Heart left ventricle (tissue), 13 donors: Measurements from ENCODE around the gene PBX1.

ENCODE experiments used
- POLR2A ChIP-seq, 2 donors: fragments of 450-650 bp; IDR thresholded peaks; one replicate each; pipeline ENCODE4 v1.6.1; 2017; ENCODE audit warnings: antibody characterized with exemption in 2 of 2, mild to moderate bottlenecking in 2 of 2, moderate library complexity in 2 of 2
- TF ChIP-seq, protein P1 (sequence below), 12 donors: fragments of 200-600 bp; sonication (generic) in 4 of 12; IDR thresholded peaks; one replicate each; pipeline versions ENCODE4 v1.5.0 to v1.8.0; 2018 to 2022; ENCODE audit warnings: antibody characterized with exemption in 12 of 12, mild to moderate bottlenecking in 5 of 12
- donor health status: ischemic (EF 13 %, LVEDD 7.1; RV severe dilation, severe dysfunction).
- donor health status: DM: no; HTN: yes; CAD: no.
- donor health status: DM: no; HTN: no; CAD: no.
- donor health status: ischemic (EF 25% LVEDD 6.9; RV normal size, moderate dysfunction).
- donor health status: ischemic (EF 25% LVEDD 5.7; RV mildly dilated, moderate dysfunction).
- donor health status: ischemic (EF 35%, LVEDD 5.7; RV mildly dilated, moderate dysfunction).
- donor health status: nonischemic (EF 11% LVEDD 7.7; RV severe dilation, severe dysfunction).
- donor health status: DM: yes; HTN: yes; CAD: no.
- donor health status: PGD.
- donor health status: ischemic (EF 29% LVEDD 5.4; RV normal size, mild dysfunction).
- donor health status: nonischemic (EF 23%, LVEDD 6.1; RV moderate dilation, normal function).

- TF ChIP-seq, protein P1, sequence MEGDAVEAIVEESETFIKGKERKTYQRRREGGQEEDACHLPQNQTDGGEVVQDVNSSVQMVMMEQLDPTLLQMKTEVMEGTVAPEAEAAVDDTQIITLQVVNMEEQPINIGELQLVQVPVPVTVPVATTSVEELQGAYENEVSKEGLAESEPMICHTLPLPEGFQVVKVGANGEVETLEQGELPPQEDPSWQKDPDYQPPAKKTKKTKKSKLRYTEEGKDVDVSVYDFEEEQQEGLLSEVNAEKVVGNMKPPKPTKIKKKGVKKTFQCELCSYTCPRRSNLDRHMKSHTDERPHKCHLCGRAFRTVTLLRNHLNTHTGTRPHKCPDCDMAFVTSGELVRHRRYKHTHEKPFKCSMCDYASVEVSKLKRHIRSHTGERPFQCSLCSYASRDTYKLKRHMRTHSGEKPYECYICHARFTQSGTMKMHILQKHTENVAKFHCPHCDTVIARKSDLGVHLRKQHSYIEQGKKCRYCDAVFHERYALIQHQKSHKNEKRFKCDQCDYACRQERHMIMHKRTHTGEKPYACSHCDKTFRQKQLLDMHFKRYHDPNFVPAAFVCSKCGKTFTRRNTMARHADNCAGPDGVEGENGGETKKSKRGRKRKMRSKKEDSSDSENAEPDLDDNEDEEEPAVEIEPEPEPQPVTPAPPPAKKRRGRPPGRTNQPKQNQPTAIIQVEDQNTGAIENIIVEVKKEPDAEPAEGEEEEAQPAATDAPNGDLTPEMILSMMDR (IDR thresholded peaks at IDR 0.05), result no peak
- TF ChIP-seq POLR2A (IDR thresholded peaks at IDR 0.05), result no peak
Measured at GRCh38 chr1:164709541-164710278, 150.7 kb downstream of the PBX1 start.
